GM20000 (cell line): ENCODE results near the gene BCOR.

Experiments used
- DNase-seq: peaks from one replicate; pipeline ENCODE4 v3.0.0; 2012; ENCODE audit warnings: low spot score
- CTCF ChIP-seq: IDR thresholded peaks from 2 replicates; pipeline ENCODE4 v1.5.1; 2012; ENCODE audit warnings: mild to moderate bottlenecking, control low read depth; ENCODE audit errors: extremely low read depth, missing control alignments

BCOR gene

GRCh38 chrX:40064055-40064597, 33.6 kb downstream of the BCOR start:
- TF ChIP-seq CTCF = no peak
- no peak for DNase-seq

GRCh38 chrX:40063555-40063954, 34.2 kb downstream of the BCOR start:
- no peak for TF ChIP-seq CTCF
- no peak for DNase-seq

- DNase-seq = no peak
- TF ChIP-seq CTCF = no peak
Observed at GRCh38 chrX:40062525-40063155, 35.1 kb downstream of the BCOR start.

- TF ChIP-seq CTCF = no peak
- DNase-seq = no peak
Observed at GRCh38 chrX:40061871-40062524, 35.8 kb downstream of the BCOR start.

- no peak for DNase-seq
- TF ChIP-seq CTCF = no peak
Observed at GRCh38 chrX:40061005-40061404, 36.8 kb downstream of the BCOR start.

GRCh38 chrX:40060356-40060845, 37.4 kb downstream of the BCOR start:
- DNase-seq = no peak
- TF ChIP-seq CTCF = no peak

- TF ChIP-seq CTCF = no peak
- DNase-seq = no peak
Observed at GRCh38 chrX:40058719-40059118, 39.0 kb downstream of the BCOR start.
